ENCODE measurements around the gene OAF.
"Not testable (repeated sequence)": the region's sequence is repeated elsewhere in the genome, so short reads cannot be mapped to it uniquely, and the experiment has no call there.

GRCh38 chr11:120180063-120180462 is 30.8 kb upstream of the OAF start:
- TF ChIP-seq POLR2A, CTCF (IDR thresholded peaks at IDR 0.05): not testable (repeated sequence)

All from uterus (tissue), 2 donors.